Trophoblast cell (in vitro differentiated cells and primary cell): ENCODE data around the gene PRODH2.

Experiments
- DNase-seq, 2 donors: peaks; one replicate each; pipeline ENCODE4 v3.0.0-alpha.2; 2016
- H2AFZ ChIP-seq: 2 replicates; pipeline ENCODE4 v1.6.1; 2013; ENCODE audit warnings: low read length, moderate library complexity, mild to moderate bottlenecking; ENCODE audit not compliant: insufficient read depth, poor library complexity
- H2AK5ac ChIP-seq: 2 replicates; pipeline ENCODE4 v1.6.1; 2013; ENCODE audit warnings: mild to moderate bottlenecking, low read length
- H2BK120ac ChIP-seq: 2 replicates; pipeline ENCODE4 v1.6.1; 2013; ENCODE audit warnings: low read length, mild to moderate bottlenecking, moderate library complexity; ENCODE audit not compliant: insufficient read depth, poor library complexity
- H2BK12ac ChIP-seq: 2 replicates; pipeline ENCODE4 v1.6.1; 2013; ENCODE audit warnings: mild to moderate bottlenecking, low read length, moderate library complexity
- H2BK5ac ChIP-seq: 2 replicates; pipeline ENCODE4 v1.6.1; 2013; ENCODE audit warnings: low read length, low read depth, moderate library complexity, mild to moderate bottlenecking; ENCODE audit not compliant: poor library complexity
- H3K14ac ChIP-seq: 2 replicates; pipeline ENCODE4 v1.6.1; 2013; ENCODE audit warnings: mild to moderate bottlenecking, low read length
- H3K18ac ChIP-seq: 2 replicates; pipeline ENCODE4 v1.6.1; 2013; ENCODE audit warnings: mild to moderate bottlenecking, low read length
- H3K23ac ChIP-seq: 2 replicates; pipeline ENCODE4 v1.6.1; 2013; ENCODE audit warnings: low read length
- H3K27ac ChIP-seq: 2 replicates; pipeline ENCODE4 v1.5.1; 2013; ENCODE audit warnings: low read depth, mild to moderate bottlenecking, inconsistent platforms, low read length, moderate library complexity
- H3K27me3 ChIP-seq: 2 replicates; pipeline ENCODE4 v1.6.1; 2013; ENCODE audit warnings: inconsistent platforms, mild to moderate bottlenecking, low read length, moderate library complexity; ENCODE audit not compliant: insufficient read depth
- H3K36me3 ChIP-seq, 2 experiments: 1 replicate in 1 of 2; 2 replicates in 1 of 2; pipeline ENCODE4 v1.6.1; 2013; ENCODE audit warnings: low read length in 2 of 2, mild to moderate bottlenecking in 2 of 2, moderate library complexity in 1 of 2; ENCODE audit not compliant: insufficient read depth in 2 of 2, control insufficient read depth in 1 of 2
- H3K4ac ChIP-seq: 2 replicates; pipeline ENCODE4 v1.6.1; 2013; ENCODE audit warnings: low read depth, mild to moderate bottlenecking, low read length, moderate library complexity
- H3K4me1 ChIP-seq, 2 experiments: 1 replicate in 1 of 2; 2 replicates in 1 of 2; pipeline ENCODE4 v1.6.1; 2013; ENCODE audit warnings: low read length in 2 of 2, mild to moderate bottlenecking in 2 of 2, moderate library complexity in 1 of 2; ENCODE audit not compliant: insufficient read depth in 2 of 2, control insufficient read depth in 1 of 2
- H3K4me2 ChIP-seq: 2 replicates; pipeline ENCODE4 v1.6.1; 2013; ENCODE audit warnings: inconsistent platforms, mild to moderate bottlenecking, low read length, moderate library complexity
- H3K4me3 ChIP-seq: 2 replicates; pipeline ENCODE4 v1.5.1; 2013; ENCODE audit warnings: mild to moderate bottlenecking, low read depth, low read length, inconsistent platforms
- H3K79me1 ChIP-seq: one replicate; pipeline ENCODE4 v1.6.1; 2013; ENCODE audit warnings: low read length
- H3K79me2 ChIP-seq: 2 replicates; pipeline ENCODE4 v1.6.1; 2013; ENCODE audit warnings: low read length, mild to moderate bottlenecking; ENCODE audit not compliant: control insufficient read depth, insufficient read depth, poor library complexity
- H3K9ac ChIP-seq: 2 replicates; pipeline ENCODE4 v1.6.1; 2013; ENCODE audit warnings: mild to moderate bottlenecking, low read length
- H3K9me3 ChIP-seq: 2 replicates; pipeline ENCODE4 v1.6.1; 2013; ENCODE audit warnings: low read depth, mild to moderate bottlenecking, control low read depth, inconsistent platforms, low read length; ENCODE audit not compliant: insufficient read depth
- H4K12ac ChIP-seq: 2 replicates; pipeline ENCODE4 v1.6.1; 2013; ENCODE audit warnings: low read depth, mild to moderate bottlenecking, low read length, moderate library complexity
- H4K8ac ChIP-seq: 2 replicates; pipeline ENCODE4 v1.6.1; 2013; ENCODE audit warnings: low read depth, mild to moderate bottlenecking, low read length, moderate library complexity
- H4K91ac ChIP-seq: one replicate; pipeline ENCODE4 v1.6.1; 2013; ENCODE audit warnings: low read depth, mild to moderate bottlenecking, low read length, moderate library complexity
- WGBS: extraction: QIAGEN DNeasy Blood & Tissue Kit; methylation state at CpG from one replicate; pipeline ENCODE4 v1.1.7; 2013; ENCODE audit warnings: missing lambda C conversion rate; ENCODE audit not compliant: insufficient read length, insufficient coverage; ENCODE audit errors: extremely low coverage; 5-methylcytosine and 5-hydroxymethylcytosine counted together

PRODH2 gene

GRCh38 chr19:35785339-35785627 lies 27.4 kb downstream of the PRODH2 start:
- Histone ChIP-seq H3K79me2 (no peaks in the 10 kb centered on the region), H3K9ac (no peak overlapping the region), H3K79me1 (no peaks in the 10 kb centered on the region), H3K14ac (no peak overlapping the region), H3K4me3 (peak overlapping the region; percentile 16), H3K36me3 (peaks cover 11 to 15% of the 10 kb centered on the region in 2 experiments), H4K91ac (no peak overlapping the region), H2AFZ (no peak overlapping the region), H3K4me2 (no peak overlapping the region), H4K8ac (no peak overlapping the region), H3K4ac (no peak overlapping the region), H2AK5ac (no peak overlapping the region), H3K23ac (no peak overlapping the region), H3K18ac (no peak overlapping the region), H4K12ac (no peak overlapping the region), H2BK120ac (no peak overlapping the region), H3K9me3 (peaks cover 5% of the 10 kb centered on the region), H3K4me1 (peaks cover 0 to 5% of the 10 kb centered on the region in 2 experiments), H3K27ac (no peak overlapping the region), H3K27me3 (no peaks in the 10 kb centered on the region), H2BK5ac (no peak overlapping the region), H2BK12ac (no peak overlapping the region)
- WGBS = no CpG with 5 or more reads among the region's 10 CpGs
- DNase-seq = no peak

DNA sequence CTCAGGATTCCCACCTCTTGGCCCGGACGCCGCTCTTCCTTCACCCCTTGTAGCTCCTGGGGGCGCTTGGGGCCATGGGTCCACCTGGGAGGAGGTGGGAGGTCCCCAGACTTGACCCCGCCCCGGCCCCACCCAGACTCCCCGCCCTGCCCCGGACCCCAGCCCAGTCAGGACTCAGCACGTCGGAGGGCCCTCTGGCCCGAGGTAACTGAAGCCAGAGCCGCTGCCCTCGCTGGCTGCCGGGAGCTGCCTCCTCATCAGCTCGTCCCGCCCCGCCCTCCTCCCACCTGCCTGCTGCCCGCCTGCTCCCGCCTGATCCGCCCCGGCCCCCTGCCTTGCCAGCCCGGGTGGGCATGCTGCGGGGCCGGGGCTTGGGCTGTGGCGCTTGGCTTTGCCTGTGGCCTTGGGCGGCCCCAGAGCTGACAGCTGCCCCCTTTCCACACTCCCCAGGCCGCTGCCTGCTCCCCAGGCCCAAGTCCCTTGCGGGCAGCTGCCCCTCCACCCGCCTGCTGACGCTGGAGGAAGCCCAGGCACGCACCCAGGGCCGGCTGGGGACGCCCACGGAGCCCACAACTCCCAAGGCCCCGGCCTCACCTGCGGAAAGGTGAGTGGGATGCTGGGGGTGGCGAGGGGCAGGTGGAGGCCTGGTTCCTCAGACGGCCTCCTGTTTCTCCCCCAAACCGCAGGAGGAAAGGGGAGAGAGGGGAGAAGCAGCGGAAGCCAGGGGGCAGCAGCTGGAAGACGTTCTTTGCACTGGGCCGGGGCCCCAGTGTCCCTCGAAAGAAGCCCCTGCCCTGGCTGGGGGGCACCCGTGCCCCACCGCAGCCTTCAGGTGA lies 27.9 kb downstream of the PRODH2 start:
- no peak overlapping the region for H4K12ac ChIP-seq
- H3K18ac ChIP-seq = no peak overlapping the region
- no peaks in the 10 kb centered on the region for H3K79me1 ChIP-seq
- peak overlapping the region; percentile 23 for H3K4me3 ChIP-seq
- no peaks in the 10 kb centered on the region for H3K27me3 ChIP-seq
- no peak overlapping the region for H2AK5ac ChIP-seq
- no peak overlapping the region for H2BK5ac ChIP-seq
- no peak overlapping the region for H3K9ac ChIP-seq
- no peaks in the 10 kb centered on the region for H3K79me2 ChIP-seq
- H3K9me3 ChIP-seq = peaks cover 5% of the 10 kb centered on the region
- no CpG with 5 or more reads among the region's 45 CpGs for WGBS
- no peak overlapping the region for H3K27ac ChIP-seq
- peaks cover 11 to 15% of the 10 kb centered on the region in 2 experiments for H3K36me3 ChIP-seq
- peaks cover 0 to 5% of the 10 kb centered on the region in 2 experiments for H3K4me1 ChIP-seq
- H3K4me2 ChIP-seq = peak overlapping the region; percentile 13
- no peak overlapping the region for H2BK120ac ChIP-seq
- H2BK12ac ChIP-seq = no peak overlapping the region
- no peak overlapping the region for H4K91ac ChIP-seq
- H3K23ac ChIP-seq = no peak overlapping the region
- no peak overlapping the region for H4K8ac ChIP-seq
- no peak overlapping the region for H2AFZ ChIP-seq
- no peak for DNase-seq
- no peak overlapping the region for H3K4ac ChIP-seq
- H3K14ac ChIP-seq = no peak overlapping the region

DNA sequence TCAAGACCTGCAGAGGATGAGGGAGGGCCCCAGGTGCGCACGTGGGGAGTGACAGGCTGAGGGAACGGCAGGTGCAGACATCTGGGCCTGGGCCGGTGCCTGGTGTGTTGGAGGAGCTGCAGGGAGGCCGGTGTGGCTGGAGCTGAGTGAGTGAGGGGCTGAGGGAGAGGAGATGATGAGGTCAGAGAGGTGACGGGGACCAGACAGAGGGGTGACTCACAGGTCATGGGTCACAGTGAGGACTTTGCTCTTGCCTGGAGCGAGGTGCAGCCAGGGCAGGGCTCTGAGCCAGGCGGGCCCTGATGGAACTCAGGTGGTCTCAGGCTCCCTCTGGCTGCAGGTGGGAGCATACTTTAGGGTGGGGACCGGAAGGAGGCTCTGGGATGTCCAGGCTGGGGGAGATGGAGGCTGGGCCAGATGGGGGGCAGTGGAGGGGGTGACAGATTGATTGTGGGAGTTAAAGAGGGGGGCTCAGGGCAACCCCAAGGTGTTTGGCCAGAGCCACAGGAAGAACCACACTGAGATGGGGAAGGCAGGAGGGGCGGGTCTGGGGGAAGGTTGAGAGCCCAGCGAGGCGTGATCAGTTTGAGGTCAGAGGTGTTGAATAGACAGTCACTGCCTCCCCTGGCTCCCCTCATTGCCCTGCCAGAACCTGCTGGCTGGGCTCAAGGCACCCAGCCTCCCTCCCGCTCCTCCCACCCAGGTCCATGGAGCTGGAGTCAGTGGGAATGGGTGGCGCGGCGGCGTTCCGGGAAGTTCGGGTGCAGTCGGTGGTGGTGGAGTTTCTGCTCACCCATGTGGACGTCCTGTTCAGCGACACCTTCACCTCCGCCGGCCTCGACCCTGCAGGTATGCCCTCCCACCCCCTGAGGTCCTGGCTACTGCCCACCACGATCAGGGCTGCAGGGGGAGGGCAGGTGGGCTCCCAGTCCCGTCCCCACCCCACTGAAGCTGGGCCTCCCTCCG lies 28.9 kb downstream of the PRODH2 start:
- no peaks in the 10 kb centered on the region for H3K79me1 ChIP-seq
- no peaks in the 10 kb centered on the region for H3K27me3 ChIP-seq
- H2BK5ac ChIP-seq = no peak overlapping the region
- no peak overlapping the region for H3K14ac ChIP-seq
- whole genome bisulfite sequencing = no CpG with 5 or more reads among the region's 28 CpGs
- H2BK120ac ChIP-seq = no peak overlapping the region
- H2AK5ac ChIP-seq = no peak overlapping the region
- H3K9ac ChIP-seq = no peak overlapping the region
- no peak overlapping the region for H3K27ac ChIP-seq
- no peak for DNase-seq
- H3K4me1 ChIP-seq = peaks cover 0 to 5% of the 10 kb centered on the region in 2 experiments
- H3K9me3 ChIP-seq = peaks cover 3% of the 10 kb centered on the region
- peaks cover 13 to 15% of the 10 kb centered on the region in 2 experiments for H3K36me3 ChIP-seq
- no peak overlapping the region for H3K4ac ChIP-seq
- no peak overlapping the region for H2AFZ ChIP-seq
- H3K79me2 ChIP-seq = no peaks in the 10 kb centered on the region
- H2BK12ac ChIP-seq = no peak overlapping the region
- no peak overlapping the region for H3K18ac ChIP-seq
- H3K4me2 ChIP-seq = no peak overlapping the region
- H4K8ac ChIP-seq = no peak overlapping the region
- no peak overlapping the region for H4K12ac ChIP-seq
- H3K4me3 ChIP-seq = no peak overlapping the region
- no peak overlapping the region for H3K23ac ChIP-seq
- H4K91ac ChIP-seq = no peak overlapping the region

DNA sequence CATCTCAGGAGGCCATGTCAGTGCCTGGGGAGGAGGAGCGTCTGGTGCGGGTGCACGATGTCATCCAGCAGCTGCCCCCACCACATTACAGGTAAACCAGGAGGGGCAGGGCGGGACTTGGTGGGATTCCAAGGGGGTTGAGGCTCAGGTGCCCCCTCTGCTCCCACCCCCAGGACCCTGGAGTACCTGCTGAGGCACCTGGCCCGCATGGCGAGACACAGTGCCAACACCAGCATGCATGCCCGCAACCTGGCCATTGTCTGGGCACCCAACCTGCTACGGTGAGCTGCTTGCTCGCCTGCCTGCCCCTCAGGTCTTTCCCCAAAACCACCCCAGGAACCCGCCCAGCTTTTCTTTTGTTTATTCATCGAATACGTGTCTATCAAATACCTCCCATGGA lies 30.1 kb downstream of the PRODH2 start:
- DNase-seq = no peak
- H3K4me1 ChIP-seq = peaks cover 3 to 7% of the 10 kb centered on the region in 2 experiments
- no peak overlapping the region for H3K27ac ChIP-seq
- H3K4me3 ChIP-seq = no peak overlapping the region
- H2BK120ac ChIP-seq = no peak overlapping the region
- no peaks in the 10 kb centered on the region for H3K79me2 ChIP-seq
- no CpG with 5 or more reads among the region's 12 CpGs for WGBS
- H3K27me3 ChIP-seq = no peaks in the 10 kb centered on the region
- no peaks in the 10 kb centered on the region for H3K79me1 ChIP-seq
- no peak overlapping the region for H2BK5ac ChIP-seq
- peaks cover 14 to 15% of the 10 kb centered on the region in 2 experiments for H3K36me3 ChIP-seq
- no peak overlapping the region for H3K14ac ChIP-seq
- H3K4ac ChIP-seq = no peak overlapping the region
- H4K12ac ChIP-seq = no peak overlapping the region
- H3K18ac ChIP-seq = no peak overlapping the region
- H3K9ac ChIP-seq = no peak overlapping the region
- no peak overlapping the region for H4K8ac ChIP-seq
- H4K91ac ChIP-seq = no peak overlapping the region
- H3K4me2 ChIP-seq = no peak overlapping the region
- H2BK12ac ChIP-seq = no peak overlapping the region
- no peak overlapping the region for H3K23ac ChIP-seq
- H2AFZ ChIP-seq = no peak overlapping the region
- no peak overlapping the region for H2AK5ac ChIP-seq
- peaks cover 3% of the 10 kb centered on the region for H3K9me3 ChIP-seq
